OCI-LY1 (cell line): Measurements from ENCODE around the gene ATP6V0E1.

Experiments
- H2AFZ ChIP-seq: fragments of 200-600 bp; sonication (generic), shearing (Covaris generic); 2 replicates; pipeline ENCODE4 v1.6.0; 2014; ENCODE audit warnings: antibody characterized with exemption, mild to moderate bottlenecking, low read length
- H3F3A ChIP-seq: fragments of 200-600 bp; sonication (generic), shearing (Covaris generic); 2 replicates; pipeline ENCODE4 v1.6.0; 2014; ENCODE audit warnings: mild to moderate bottlenecking, antibody characterized with exemption, low read length, moderate library complexity; ENCODE audit not compliant: insufficient read depth
- H3K27ac ChIP-seq: fragments of 200-600 bp; sonication (generic); 2 replicates; pipeline ENCODE4 v1.5.1; 2014; ENCODE audit warnings: low read length, mixed run types, mild to moderate bottlenecking, low read depth; ENCODE audit not compliant: poor library complexity, severe bottlenecking
- H3K27me3 ChIP-seq: fragments of 200-600 bp; sonication (generic); 2 replicates; pipeline ENCODE4 v1.6.0; 2014; ENCODE audit warnings: antibody characterized with exemption, mild to moderate bottlenecking, low read length, moderate library complexity; ENCODE audit not compliant: insufficient read depth
- H3K36me3 ChIP-seq: fragments of 200-600 bp; sonication (generic); 2 replicates; pipeline ENCODE4 v1.6.1; 2014; ENCODE audit warnings: mild to moderate bottlenecking, antibody characterized with exemption, low read length, moderate library complexity, mixed read lengths; ENCODE audit not compliant: insufficient read depth
- H3K4me1 ChIP-seq: fragments of 200-600 bp; sonication (generic); 2 replicates; pipeline ENCODE4 v1.5.1; 2014; ENCODE audit warnings: mild to moderate bottlenecking, low read length, moderate library complexity; ENCODE audit not compliant: insufficient read depth, severe bottlenecking
- H3K4me2 ChIP-seq: fragments of 200-600 bp; sonication (generic), shearing (Covaris generic); 2 replicates; pipeline ENCODE4 v1.6.1; 2014; ENCODE audit warnings: low read length
- H3K4me3 ChIP-seq: fragments of 200-600 bp; sonication (generic); 2 replicates; pipeline ENCODE4 v1.5.1; 2014; ENCODE audit warnings: low read length, low read depth, mild to moderate bottlenecking, mixed read lengths; ENCODE audit not compliant: poor library complexity, severe bottlenecking
- H3K79me2 ChIP-seq: fragments of 200-600 bp; shearing (Covaris generic); 2 replicates; pipeline ENCODE4 v1.6.1; 2016; ENCODE audit warnings: mixed run types, low read length, mixed read lengths; ENCODE audit not compliant: insufficient read depth
- H3K9ac ChIP-seq: fragments of 200-600 bp; sonication (generic), shearing (Covaris generic); 2 replicates; pipeline ENCODE4 v1.6.1; 2014; ENCODE audit warnings: mild to moderate bottlenecking, low read length, mixed read lengths
- H3K9me2 ChIP-seq: fragments of 200-600 bp; sonication (generic), shearing (Covaris generic); 2 replicates; pipeline ENCODE4 v1.6.1; 2014; ENCODE audit warnings: low read depth, mild to moderate bottlenecking, low read length, mixed read lengths
- H3K9me3 ChIP-seq: fragments of 200-600 bp; shearing (Covaris generic); 2 replicates; pipeline ENCODE4 v1.6.1; 2014; ENCODE audit warnings: low read length, mixed read lengths
- H4K20me1 ChIP-seq: fragments of 200-600 bp; sonication (generic), shearing (Covaris generic); 2 replicates; pipeline ENCODE4 v1.6.0; 2016; ENCODE audit warnings: mild to moderate bottlenecking, low read length; ENCODE audit not compliant: insufficient read depth
- EZH2 ChIP-seq: fragments of 200-600 bp; sonication (generic), shearing (Covaris generic); IDR thresholded peaks from 2 replicates; pipeline ENCODE4 v1.8.0; 2017; ENCODE audit warnings: borderline replicate concordance, mixed run types, mild to moderate bottlenecking, antibody characterized with exemption, low read length, moderate library complexity, mixed read lengths
- TF ChIP-seq, protein P1 (sequence below): fragments of 200-600 bp; sonication (generic), shearing (Covaris generic); IDR thresholded peaks from 2 replicates; pipeline ENCODE4 v1.5.1; 2017; ENCODE audit warnings: mild to moderate bottlenecking, antibody characterized with exemption, low read length, moderate library complexity, mixed read lengths

The ATP6V0E1 gene

DNA sequence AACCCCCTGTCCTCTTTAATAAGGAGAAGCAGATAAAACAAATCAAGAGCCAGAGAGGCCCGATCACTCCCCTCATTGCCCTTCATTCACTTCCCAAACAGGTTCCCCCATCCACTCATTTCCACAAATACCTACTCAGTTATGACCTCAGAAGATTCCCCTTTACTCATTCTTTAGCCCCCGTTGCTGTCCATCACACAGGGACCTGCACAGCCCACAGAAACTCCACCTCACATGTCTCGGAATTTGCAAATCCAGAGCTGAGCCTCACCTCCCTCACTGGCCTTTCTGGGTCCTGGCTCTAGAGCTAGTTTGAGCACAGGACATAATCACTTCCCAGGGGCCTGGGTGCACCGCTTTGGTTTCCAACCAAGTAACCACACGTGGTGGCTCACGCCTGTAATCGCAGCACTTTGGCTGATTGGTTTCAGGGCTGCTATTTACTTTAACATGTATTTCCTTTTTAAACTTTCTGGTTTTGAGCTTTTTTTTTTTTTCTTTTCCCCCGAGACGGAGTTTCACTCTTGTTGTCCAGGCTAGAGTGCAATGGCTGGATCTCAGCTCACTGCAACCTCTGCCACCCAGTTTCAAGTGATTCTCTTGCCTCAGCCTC lies 17.8 kb downstream of the ATP6V0E1 start:
- Histone ChIP-seq H3K27me3 (no peaks in the 10 kb centered on the region), H2AFZ (no peak overlapping the region), H3K79me2 (peaks cover 75% of the 10 kb centered on the region), H3K9ac (no peak overlapping the region), H4K20me1 (no peaks in the 10 kb centered on the region), H3K4me3 (no peak overlapping the region), H3K27ac (no peak overlapping the region), H3K36me3 (peaks cover 35% of the 10 kb centered on the region), H3F3A (no peaks in the 10 kb centered on the region), H3K4me2 (no peak overlapping the region), H3K9me3 (no peaks in the 10 kb centered on the region), H3K4me1 (peaks cover 36% of the 10 kb centered on the region), H3K9me2 (no peaks in the 10 kb centered on the region)
- no peak for TF ChIP-seq EZH2
- TF ChIP-seq, protein P1, sequence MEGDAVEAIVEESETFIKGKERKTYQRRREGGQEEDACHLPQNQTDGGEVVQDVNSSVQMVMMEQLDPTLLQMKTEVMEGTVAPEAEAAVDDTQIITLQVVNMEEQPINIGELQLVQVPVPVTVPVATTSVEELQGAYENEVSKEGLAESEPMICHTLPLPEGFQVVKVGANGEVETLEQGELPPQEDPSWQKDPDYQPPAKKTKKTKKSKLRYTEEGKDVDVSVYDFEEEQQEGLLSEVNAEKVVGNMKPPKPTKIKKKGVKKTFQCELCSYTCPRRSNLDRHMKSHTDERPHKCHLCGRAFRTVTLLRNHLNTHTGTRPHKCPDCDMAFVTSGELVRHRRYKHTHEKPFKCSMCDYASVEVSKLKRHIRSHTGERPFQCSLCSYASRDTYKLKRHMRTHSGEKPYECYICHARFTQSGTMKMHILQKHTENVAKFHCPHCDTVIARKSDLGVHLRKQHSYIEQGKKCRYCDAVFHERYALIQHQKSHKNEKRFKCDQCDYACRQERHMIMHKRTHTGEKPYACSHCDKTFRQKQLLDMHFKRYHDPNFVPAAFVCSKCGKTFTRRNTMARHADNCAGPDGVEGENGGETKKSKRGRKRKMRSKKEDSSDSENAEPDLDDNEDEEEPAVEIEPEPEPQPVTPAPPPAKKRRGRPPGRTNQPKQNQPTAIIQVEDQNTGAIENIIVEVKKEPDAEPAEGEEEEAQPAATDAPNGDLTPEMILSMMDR = no peak

DNA sequence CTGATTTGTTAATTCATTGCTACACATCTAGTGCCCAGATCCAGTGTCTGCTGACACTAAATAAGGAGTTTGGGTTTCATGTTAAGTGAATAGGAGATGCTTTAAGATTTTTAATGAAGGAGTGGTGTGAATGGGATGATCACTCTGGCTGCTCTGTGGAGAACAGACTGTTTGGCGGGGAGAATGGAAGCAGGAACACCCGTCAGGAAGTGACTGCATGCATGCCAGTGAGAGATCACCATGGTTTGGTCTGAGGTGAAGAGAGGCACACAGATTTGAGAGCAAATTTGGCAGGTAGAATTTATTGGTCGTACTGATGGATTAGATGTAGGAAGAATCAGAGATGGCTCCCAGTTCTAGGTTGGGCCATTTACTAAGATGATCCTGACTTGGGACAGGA lies 19.8 kb downstream of the ATP6V0E1 start:
- H3K4me2 ChIP-seq = no peak overlapping the region
- no peak overlapping the region for H3K9ac ChIP-seq
- peaks cover 18% of the 10 kb centered on the region for H3K36me3 ChIP-seq
- H3K27ac ChIP-seq = no peak overlapping the region
- no peaks in the 10 kb centered on the region for H3K9me2 ChIP-seq
- no peak overlapping the region for H2AFZ ChIP-seq
- no peaks in the 10 kb centered on the region for H3F3A ChIP-seq
- H3K4me1 ChIP-seq = peaks cover 40% of the 10 kb centered on the region
- no peaks in the 10 kb centered on the region for H3K9me3 ChIP-seq
- H3K27me3 ChIP-seq = no peaks in the 10 kb centered on the region
- H3K79me2 ChIP-seq = peaks cover 85% of the 10 kb centered on the region
- TF ChIP-seq EZH2 = no peak
- TF ChIP-seq, protein P1 = no peak
- H4K20me1 ChIP-seq = peaks cover 3% of the 10 kb centered on the region; the same call in 1 of the 2 replicates
- H3K4me3 ChIP-seq = no peak overlapping the region

DNA sequence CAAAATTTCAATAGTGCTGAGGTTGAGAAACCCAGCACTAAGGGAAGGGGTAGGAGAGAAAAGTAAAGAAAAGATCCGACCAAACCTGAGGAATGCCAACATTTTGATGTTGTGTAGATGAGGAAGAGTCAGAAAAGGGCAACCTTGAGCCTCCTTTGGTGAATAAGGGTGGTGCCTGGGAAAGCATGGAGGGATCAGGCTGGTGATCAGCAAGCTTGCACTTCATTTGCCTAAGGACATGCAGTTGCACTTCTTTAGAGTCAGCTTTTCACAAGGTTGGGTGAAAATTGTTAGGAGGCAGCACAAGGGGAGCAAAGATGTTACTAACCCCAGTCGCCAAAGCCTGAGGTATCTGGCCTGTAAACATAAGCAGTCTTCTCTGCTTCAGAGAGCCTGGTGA lies 20.4 kb downstream of the ATP6V0E1 start:
- H2AFZ ChIP-seq = no peak overlapping the region
- no peak overlapping the region for H3K9ac ChIP-seq
- H3K4me2 ChIP-seq = no peak overlapping the region
- peaks cover 3% of the 10 kb centered on the region; the same call in 1 of the 2 replicates for H4K20me1 ChIP-seq
- TF ChIP-seq, protein P1 = no peak
- TF ChIP-seq EZH2 = no peak
- peaks cover 11% of the 10 kb centered on the region; the same call in 1 of the 2 replicates for H3K36me3 ChIP-seq
- H3K27ac ChIP-seq = no peak overlapping the region
- H3K9me2 ChIP-seq = no peaks in the 10 kb centered on the region
- no peaks in the 10 kb centered on the region for H3F3A ChIP-seq
- peaks cover 85% of the 10 kb centered on the region for H3K79me2 ChIP-seq
- no peaks in the 10 kb centered on the region for H3K27me3 ChIP-seq
- no peaks in the 10 kb centered on the region for H3K9me3 ChIP-seq
- no peak overlapping the region for H3K4me3 ChIP-seq
- peaks cover 40% of the 10 kb centered on the region for H3K4me1 ChIP-seq
